BE2C (cell line): ENCODE data around the gene CLTB. TPM values are rescaled to one million over a fixed set of nuclear protein-coding genes. Genes with fewer than 3 reads are reported as not detected.

Source experiments
- DNase-seq: peaks from one replicate; pipeline ENCODE4 v3.0.0-alpha.2; 2020
- H3K27me3 ChIP-seq: fragments of 250-450 bp; sonication (Bioruptor Pico); 2 replicates; pipeline ENCODE4 v1.5.1; 2020; ENCODE audit warnings: mild to moderate bottlenecking
- H3K36me3 ChIP-seq: fragments of 250-450 bp; sonication (Bioruptor Pico); 2 replicates; pipeline ENCODE4 v1.5.1; 2020; ENCODE audit warnings: mild to moderate bottlenecking
- H3K4me1 ChIP-seq: fragments of 250-450 bp; sonication (Bioruptor Pico); 2 replicates; pipeline ENCODE4 v1.5.1; 2020
- H3K4me3 ChIP-seq: 2 replicates; pipeline ENCODE4 v1.5.1; 2011; ENCODE audit warnings: low read depth, low read length
- H3K9me3 ChIP-seq: fragments of 250-450 bp; sonication (Bioruptor Pico); 2 replicates; pipeline ENCODE4 v1.5.1; 2020
- CTCF ChIP-seq: IDR thresholded peaks from 2 replicates; pipeline ENCODE4 v1.5.1; 2012; ENCODE audit warnings: mild to moderate bottlenecking, low read depth, low read length
- polyA plus RNA-seq: library from polyadenylated mRNA; unstranded; fragments of >200 nt; gene quantifications from one replicate; pipeline ENCODE4 v1.2.1, GENCODE V29; 2012; ENCODE audit warnings: low read depth, missing spikeins; ENCODE audit not compliant: insufficient read length, insufficient read depth

CLTB gene
- 264 TPM for polyA plus RNA-seq

GRCh38 chr5:176415952-176416924 is at the start of gene CLTB:
Gene CLTB, minus strand, starts transcription at chr5:176416539. Its CDS starts 176 bp downstream, at chr5:176416363.
- TF ChIP-seq CTCF = peak; percentile 23; the same call in 1 of the 2 replicates
- H3K9me3 ChIP-seq = no peaks in the 10 kb centered on the region
- no peaks in the 10 kb centered on the region; the same call in 1 of the 2 replicates for H3K27me3 ChIP-seq
- no peaks in the 10 kb centered on the region for H3K36me3 ChIP-seq
- peak; percentile 94 for DNase-seq
- peak within 1 kb of the TSS; percentile 85 for H3K4me3 ChIP-seq
- no peaks in the 10 kb centered on the region for H3K4me1 ChIP-seq

GRCh38 chr5:176463113-176463764 is 46.9 kb upstream of the CLTB start:
- no peaks in the 10 kb centered on the region for H3K4me1 ChIP-seq
- no peak for DNase-seq
- no peak for TF ChIP-seq CTCF
- no peaks in the 10 kb centered on the region for H3K9me3 ChIP-seq
- H3K27me3 ChIP-seq = no peaks in the 10 kb centered on the region
- H3K36me3 ChIP-seq = peaks cover 17% of the 10 kb centered on the region
- no peak overlapping the region for H3K4me3 ChIP-seq

- no peaks in the 10 kb centered on the region for H3K4me1 ChIP-seq
- no peaks in the 10 kb centered on the region for H3K9me3 ChIP-seq
- no peak for TF ChIP-seq CTCF
- no peaks in the 10 kb centered on the region for H3K27me3 ChIP-seq
- DNase-seq = no peak
- no peak overlapping the region for H3K4me3 ChIP-seq
- H3K36me3 ChIP-seq = peaks cover 16% of the 10 kb centered on the region
Observed at GRCh38 chr5:176461349-176461748, 45.0 kb upstream of the CLTB start.

- TF ChIP-seq CTCF = no peak
- Histone ChIP-seq H3K36me3 (peaks cover 9% of the 10 kb centered on the region), H3K9me3 (no peaks in the 10 kb centered on the region), H3K27me3 (no peaks in the 10 kb centered on the region), H3K4me3 (no peak overlapping the region), H3K4me1 (no peaks in the 10 kb centered on the region)
- no peak for DNase-seq
Observed at GRCh38 chr5:176458904-176459561, 42.7 kb upstream of the CLTB start.

- no peaks in the 10 kb centered on the region for H3K9me3 ChIP-seq
- peaks cover 28% of the 10 kb centered on the region for H3K36me3 ChIP-seq
- no peaks in the 10 kb centered on the region for H3K4me1 ChIP-seq
- no peaks in the 10 kb centered on the region for H3K27me3 ChIP-seq
- no peak for DNase-seq
- no peak for TF ChIP-seq CTCF
- no peak overlapping the region for H3K4me3 ChIP-seq
Observed at GRCh38 chr5:176454724-176455394, 38.5 kb upstream of the CLTB start.
